WTC11 (cell line): ENCODE measurements around the gene TMEM212. TPM values are rescaled to one million over a fixed set of nuclear protein-coding genes. Genes with fewer than 3 reads are reported as not detected.

Experiments
- ATAC-seq: fragments of 200-7000 bp; cut with Tn5 transposase; 2 replicates; pipeline ENCODE4 v1.10.0; 2021; ENCODE audit warnings: mild to moderate bottlenecking, moderate library complexity
- CTCF ChIA-PET: fragments of 300-600 bp; sonication (Branson Sonifier 250); formaldehyde crosslinking; loops from one replicate; lab custom pipeline; 2021; ENCODE audit warnings: antibody characterized with exemption; lab: Charles Lee
- POLR2A ChIA-PET: fragments of 350-600 bp; sonication (Branson Sonifier 250); formaldehyde crosslinking; loops from one replicate; lab custom pipeline; 2021; ENCODE audit warnings: antibody characterized with exemption; lab: Charles Lee
- DNase-seq: peaks from one replicate; pipeline ENCODE4 v3.0.0; 2021; ENCODE audit warnings: low spot score
- H3K27ac Mint-ChIP-seq: 2 replicates; pipeline ENCODE4 v1.8.0; 2021; ENCODE audit warnings: mixed read lengths
- H3K27me3 Mint-ChIP-seq: 2 replicates; pipeline ENCODE4 v1.8.0; 2021; ENCODE audit warnings: low read depth, mild to moderate bottlenecking, moderate library complexity, mixed read lengths
- H3K36me3 Mint-ChIP-seq: 2 replicates; pipeline ENCODE4 v1.8.0; 2021; ENCODE audit warnings: mixed read lengths
- H3K4me1 Mint-ChIP-seq: 2 replicates; pipeline ENCODE4 v1.8.0; 2022; ENCODE audit warnings: mixed read lengths
- H3K4me3 Mint-ChIP-seq: 2 replicates; pipeline ENCODE4 v1.8.0; 2021; ENCODE audit warnings: mild to moderate bottlenecking, moderate library complexity, mixed read lengths
- H3K9me3 Mint-ChIP-seq: 2 replicates; pipeline ENCODE4 v1.8.0; 2021; ENCODE audit warnings: mixed read lengths
- ATF1 ChIP-seq: sonication (generic); formaldehyde crosslinking; IDR thresholded peaks from 2 replicates; pipeline ENCODE4 v1.8.1; 2023; ENCODE audit warnings: mild to moderate bottlenecking, moderate library complexity, missing genetic modification reagents
- ESRRA ChIP-seq: sonication (generic); formaldehyde crosslinking; IDR thresholded peaks from 2 replicates; pipeline ENCODE4 v1.8.1; 2022; ENCODE audit warnings: mild to moderate bottlenecking, missing genetic modification reagents, borderline replicate concordance
- NFE2L1 ChIP-seq: sonication (generic); formaldehyde crosslinking; IDR thresholded peaks from 2 replicates; pipeline ENCODE4 v1.8.1; 2023; ENCODE audit warnings: missing genetic modification reagents
- RORB ChIP-seq: fragments of 250-450 bp; sonication (Bioruptor Pico); IDR thresholded peaks from 2 replicates; pipeline ENCODE4 v1.9.0; 2021; ENCODE audit warnings: mild to moderate bottlenecking
- TCF7 ChIP-seq: sonication (generic); formaldehyde crosslinking; IDR thresholded peaks from 2 replicates; pipeline ENCODE4 v1.8.0; 2022; ENCODE audit warnings: mild to moderate bottlenecking, low read depth, missing genetic modification reagents, moderate library complexity
- ZNF219 ChIP-seq: sonication (generic); formaldehyde crosslinking; IDR thresholded peaks from 2 replicates; pipeline ENCODE4 v1.8.0; 2023; ENCODE audit warnings: missing genetic modification reagents, mild to moderate bottlenecking, borderline replicate concordance
- ZNF232 ChIP-seq: sonication (generic); formaldehyde crosslinking; IDR thresholded peaks from 2 replicates; pipeline ENCODE4 v1.8.0; 2022; ENCODE audit warnings: mild to moderate bottlenecking, missing genetic modification reagents
- ZNF671 ChIP-seq: fragments of 250-450 bp; sonication (Bioruptor Pico); IDR thresholded peaks from 2 replicates; pipeline ENCODE4 v1.8.0; 2021; ENCODE audit warnings: mild to moderate bottlenecking
- total RNA-seq: library from RNA; stranded (reverse); gene quantifications from 3 replicates; pipeline ENCODE4 v1.2.3, GENCODE V29; 2021
- TF ChIP-seq, protein P1 (sequence below): sonication (generic); formaldehyde crosslinking; IDR thresholded peaks from 2 replicates; pipeline ENCODE4 v1.8.1; 2023; ENCODE audit warnings: mild to moderate bottlenecking, missing genetic modification reagents, borderline replicate concordance
- TF ChIP-seq, protein P2 (sequence below): sonication (generic); formaldehyde crosslinking; IDR thresholded peaks from 2 replicates; pipeline ENCODE4 v1.8.1; 2022; ENCODE audit warnings: mild to moderate bottlenecking, moderate library complexity, missing genetic modification reagents
- TF ChIP-seq, protein P3 (sequence below): sonication (generic); formaldehyde crosslinking; IDR thresholded peaks from 2 replicates; pipeline ENCODE4 v1.8.1; 2022; ENCODE audit warnings: low read depth, missing genetic modification reagents, borderline replicate concordance
- TF ChIP-seq, protein P4 (sequence below): fragments of 250-450 bp; sonication (Bioruptor Pico); IDR thresholded peaks from 2 replicates; pipeline ENCODE4 v1.9.0; 2021; ENCODE audit warnings: mild to moderate bottlenecking, borderline replicate concordance
- TF ChIP-seq, protein P5 (sequence below): sonication (generic); formaldehyde crosslinking; IDR thresholded peaks from 2 replicates; pipeline ENCODE4 v1.8.1; 2022; ENCODE audit warnings: low read depth, mild to moderate bottlenecking, moderate library complexity, missing genetic modification reagents, borderline replicate concordance
- TF ChIP-seq, protein P6 (sequence below): sonication (generic); formaldehyde crosslinking; IDR thresholded peaks from 2 replicates; pipeline ENCODE4 v1.8.0; 2022; ENCODE audit warnings: mild to moderate bottlenecking, missing genetic modification reagents
- TF ChIP-seq, protein P7 (sequence below): sonication (generic); formaldehyde crosslinking; IDR thresholded peaks from 2 replicates; pipeline ENCODE4 v1.8.1; 2022; ENCODE audit warnings: missing genetic modification reagents, borderline replicate concordance

The TMEM212 gene
- total RNA-seq, 1 experiment from 2014 or later: not detected

DNA sequence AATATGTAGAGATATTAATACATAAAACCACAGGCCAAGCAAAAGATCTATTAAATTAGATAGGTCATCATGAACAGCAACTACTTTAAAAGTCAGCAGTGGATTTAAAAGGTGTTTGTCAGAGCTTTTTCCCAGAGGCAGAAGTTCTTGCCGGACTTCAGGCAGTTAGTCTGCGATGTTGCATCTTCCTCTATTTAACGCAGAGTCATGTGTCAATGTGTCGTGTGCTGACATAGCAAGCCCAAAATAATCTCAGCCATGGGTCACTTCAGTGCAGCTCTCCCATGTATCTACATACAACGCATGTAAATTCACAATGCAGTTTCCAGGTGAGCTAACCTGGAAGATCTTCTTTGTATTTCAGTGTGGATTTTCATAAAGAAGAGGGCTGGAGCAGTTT is 8.0 kb upstream of the TMEM212 start (continued):
- TF ChIP-seq, protein P1, sequence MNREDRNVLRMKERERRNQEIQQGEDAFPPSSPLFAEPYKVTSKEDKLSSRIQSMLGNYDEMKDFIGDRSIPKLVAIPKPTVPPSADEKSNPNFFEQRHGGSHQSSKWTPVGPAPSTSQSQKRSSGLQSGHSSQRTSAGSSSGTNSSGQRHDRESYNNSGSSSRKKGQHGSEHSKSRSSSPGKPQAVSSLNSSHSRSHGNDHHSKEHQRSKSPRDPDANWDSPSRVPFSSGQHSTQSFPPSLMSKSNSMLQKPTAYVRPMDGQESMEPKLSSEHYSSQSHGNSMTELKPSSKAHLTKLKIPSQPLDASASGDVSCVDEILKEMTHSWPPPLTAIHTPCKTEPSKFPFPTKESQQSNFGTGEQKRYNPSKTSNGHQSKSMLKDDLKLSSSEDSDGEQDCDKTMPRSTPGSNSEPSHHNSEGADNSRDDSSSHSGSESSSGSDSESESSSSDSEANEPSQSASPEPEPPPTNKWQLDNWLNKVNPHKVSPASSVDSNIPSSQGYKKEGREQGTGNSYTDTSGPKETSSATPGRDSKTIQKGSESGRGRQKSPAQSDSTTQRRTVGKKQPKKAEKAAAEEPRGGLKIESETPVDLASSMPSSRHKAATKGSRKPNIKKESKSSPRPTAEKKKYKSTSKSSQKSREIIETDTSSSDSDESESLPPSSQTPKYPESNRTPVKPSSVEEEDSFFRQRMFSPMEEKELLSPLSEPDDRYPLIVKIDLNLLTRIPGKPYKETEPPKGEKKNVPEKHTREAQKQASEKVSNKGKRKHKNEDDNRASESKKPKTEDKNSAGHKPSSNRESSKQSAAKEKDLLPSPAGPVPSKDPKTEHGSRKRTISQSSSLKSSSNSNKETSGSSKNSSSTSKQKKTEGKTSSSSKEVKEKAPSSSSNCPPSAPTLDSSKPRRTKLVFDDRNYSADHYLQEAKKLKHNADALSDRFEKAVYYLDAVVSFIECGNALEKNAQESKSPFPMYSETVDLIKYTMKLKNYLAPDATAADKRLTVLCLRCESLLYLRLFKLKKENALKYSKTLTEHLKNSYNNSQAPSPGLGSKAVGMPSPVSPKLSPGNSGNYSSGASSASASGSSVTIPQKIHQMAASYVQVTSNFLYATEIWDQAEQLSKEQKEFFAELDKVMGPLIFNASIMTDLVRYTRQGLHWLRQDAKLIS (CRISPR knock-in tag): no peak
- TF ChIP-seq, protein P2, sequence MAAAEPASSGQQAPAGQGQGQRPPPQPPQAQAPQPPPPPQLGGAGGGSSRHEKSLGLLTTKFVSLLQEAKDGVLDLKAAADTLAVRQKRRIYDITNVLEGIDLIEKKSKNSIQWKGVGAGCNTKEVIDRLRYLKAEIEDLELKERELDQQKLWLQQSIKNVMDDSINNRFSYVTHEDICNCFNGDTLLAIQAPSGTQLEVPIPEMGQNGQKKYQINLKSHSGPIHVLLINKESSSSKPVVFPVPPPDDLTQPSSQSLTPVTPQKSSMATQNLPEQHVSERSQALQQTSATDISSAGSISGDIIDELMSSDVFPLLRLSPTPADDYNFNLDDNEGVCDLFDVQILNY (CRISPR knock-in tag): no peak
- TF ChIP-seq ZNF219 (CRISPR knock-in tag) (no peak), ZNF232 (CRISPR knock-in tag) (no peak), ZNF671 (no peak)
- TF ChIP-seq, protein P3, sequence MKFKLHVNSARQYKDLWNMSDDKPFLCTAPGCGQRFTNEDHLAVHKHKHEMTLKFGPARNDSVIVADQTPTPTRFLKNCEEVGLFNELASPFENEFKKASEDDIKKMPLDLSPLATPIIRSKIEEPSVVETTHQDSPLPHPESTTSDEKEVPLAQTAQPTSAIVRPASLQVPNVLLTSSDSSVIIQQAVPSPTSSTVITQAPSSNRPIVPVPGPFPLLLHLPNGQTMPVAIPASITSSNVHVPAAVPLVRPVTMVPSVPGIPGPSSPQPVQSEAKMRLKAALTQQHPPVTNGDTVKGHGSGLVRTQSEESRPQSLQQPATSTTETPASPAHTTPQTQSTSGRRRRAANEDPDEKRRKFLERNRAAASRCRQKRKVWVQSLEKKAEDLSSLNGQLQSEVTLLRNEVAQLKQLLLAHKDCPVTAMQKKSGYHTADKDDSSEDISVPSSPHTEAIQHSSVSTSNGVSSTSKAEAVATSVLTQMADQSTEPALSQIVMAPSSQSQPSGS (CRISPR knock-in tag): no peak
- TF ChIP-seq, all 79 proteins: peak for 0

DNA sequence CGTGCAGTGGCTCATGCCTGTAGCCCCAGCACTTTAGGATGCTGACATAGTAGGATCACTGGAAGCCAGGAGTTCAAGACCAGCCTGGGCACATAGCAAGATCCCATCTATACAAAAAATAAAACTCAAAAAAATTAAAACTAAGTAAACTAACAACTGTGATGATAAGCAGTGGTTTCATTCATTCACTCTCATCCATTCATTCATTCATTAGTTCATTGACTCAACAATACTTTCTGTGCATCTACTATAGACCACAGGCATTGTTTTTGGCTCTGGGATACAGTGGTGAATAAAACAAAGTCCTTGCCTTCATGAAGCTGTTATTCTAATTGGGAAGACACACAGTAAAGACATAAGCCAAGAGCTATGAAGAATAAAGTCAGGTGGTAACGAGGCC is 7.5 kb upstream of the TMEM212 start:
- Mint-ChIP-seq H3K27me3 (no peaks in the 10 kb centered on the region), H3K36me3 (no peaks in the 10 kb centered on the region), H3K9me3 (no peaks in the 10 kb centered on the region), H3K4me3 (no peak overlapping the region), H3K27ac (no peak overlapping the region), H3K4me1 (peaks cover 17% of the 10 kb centered on the region)
- ATAC-seq (no peak), DNase-seq (no peak)
- ChIA-PET POLR2A (no interaction called here), CTCF (interaction anchor here (2.1 kb wide), 1 partner anchor 64 kb away, joined by 17 read pairs; no protein-coding TSS in a partner anchor)
- TF ChIP-seq, protein P4, sequence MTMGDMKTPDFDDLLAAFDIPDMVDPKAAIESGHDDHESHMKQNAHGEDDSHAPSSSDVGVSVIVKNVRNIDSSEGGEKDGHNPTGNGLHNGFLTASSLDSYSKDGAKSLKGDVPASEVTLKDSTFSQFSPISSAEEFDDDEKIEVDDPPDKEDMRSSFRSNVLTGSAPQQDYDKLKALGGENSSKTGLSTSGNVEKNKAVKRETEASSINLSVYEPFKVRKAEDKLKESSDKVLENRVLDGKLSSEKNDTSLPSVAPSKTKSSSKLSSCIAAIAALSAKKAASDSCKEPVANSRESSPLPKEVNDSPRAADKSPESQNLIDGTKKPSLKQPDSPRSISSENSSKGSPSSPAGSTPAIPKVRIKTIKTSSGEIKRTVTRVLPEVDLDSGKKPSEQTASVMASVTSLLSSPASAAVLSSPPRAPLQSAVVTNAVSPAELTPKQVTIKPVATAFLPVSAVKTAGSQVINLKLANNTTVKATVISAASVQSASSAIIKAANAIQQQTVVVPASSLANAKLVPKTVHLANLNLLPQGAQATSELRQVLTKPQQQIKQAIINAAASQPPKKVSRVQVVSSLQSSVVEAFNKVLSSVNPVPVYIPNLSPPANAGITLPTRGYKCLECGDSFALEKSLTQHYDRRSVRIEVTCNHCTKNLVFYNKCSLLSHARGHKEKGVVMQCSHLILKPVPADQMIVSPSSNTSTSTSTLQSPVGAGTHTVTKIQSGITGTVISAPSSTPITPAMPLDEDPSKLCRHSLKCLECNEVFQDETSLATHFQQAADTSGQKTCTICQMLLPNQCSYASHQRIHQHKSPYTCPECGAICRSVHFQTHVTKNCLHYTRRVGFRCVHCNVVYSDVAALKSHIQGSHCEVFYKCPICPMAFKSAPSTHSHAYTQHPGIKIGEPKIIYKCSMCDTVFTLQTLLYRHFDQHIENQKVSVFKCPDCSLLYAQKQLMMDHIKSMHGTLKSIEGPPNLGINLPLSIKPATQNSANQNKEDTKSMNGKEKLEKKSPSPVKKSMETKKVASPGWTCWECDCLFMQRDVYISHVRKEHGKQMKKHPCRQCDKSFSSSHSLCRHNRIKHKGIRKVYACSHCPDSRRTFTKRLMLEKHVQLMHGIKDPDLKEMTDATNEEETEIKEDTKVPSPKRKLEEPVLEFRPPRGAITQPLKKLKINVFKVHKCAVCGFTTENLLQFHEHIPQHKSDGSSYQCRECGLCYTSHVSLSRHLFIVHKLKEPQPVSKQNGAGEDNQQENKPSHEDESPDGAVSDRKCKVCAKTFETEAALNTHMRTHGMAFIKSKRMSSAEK (CRISPR knock-in tag): no peak
- TF ChIP-seq, protein P5, sequence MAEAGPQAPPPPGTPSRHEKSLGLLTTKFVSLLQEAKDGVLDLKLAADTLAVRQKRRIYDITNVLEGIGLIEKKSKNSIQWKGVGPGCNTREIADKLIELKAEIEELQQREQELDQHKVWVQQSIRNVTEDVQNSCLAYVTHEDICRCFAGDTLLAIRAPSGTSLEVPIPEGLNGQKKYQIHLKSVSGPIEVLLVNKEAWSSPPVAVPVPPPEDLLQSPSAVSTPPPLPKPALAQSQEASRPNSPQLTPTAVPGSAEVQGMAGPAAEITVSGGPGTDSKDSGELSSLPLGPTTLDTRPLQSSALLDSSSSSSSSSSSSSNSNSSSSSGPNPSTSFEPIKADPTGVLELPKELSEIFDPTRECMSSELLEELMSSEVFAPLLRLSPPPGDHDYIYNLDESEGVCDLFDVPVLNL: no peak
- TF ChIP-seq RORB (no peak), NFE2L1 (no peak), ATF1 (no peak), ESRRA (no peak), TCF7 (no peak)
- TF ChIP-seq, protein P6, sequence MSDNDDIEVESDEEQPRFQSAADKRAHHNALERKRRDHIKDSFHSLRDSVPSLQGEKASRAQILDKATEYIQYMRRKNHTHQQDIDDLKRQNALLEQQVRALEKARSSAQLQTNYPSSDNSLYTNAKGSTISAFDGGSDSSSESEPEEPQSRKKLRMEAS (CRISPR knock-in tag): no peak
- TF ChIP-seq, protein P7, sequence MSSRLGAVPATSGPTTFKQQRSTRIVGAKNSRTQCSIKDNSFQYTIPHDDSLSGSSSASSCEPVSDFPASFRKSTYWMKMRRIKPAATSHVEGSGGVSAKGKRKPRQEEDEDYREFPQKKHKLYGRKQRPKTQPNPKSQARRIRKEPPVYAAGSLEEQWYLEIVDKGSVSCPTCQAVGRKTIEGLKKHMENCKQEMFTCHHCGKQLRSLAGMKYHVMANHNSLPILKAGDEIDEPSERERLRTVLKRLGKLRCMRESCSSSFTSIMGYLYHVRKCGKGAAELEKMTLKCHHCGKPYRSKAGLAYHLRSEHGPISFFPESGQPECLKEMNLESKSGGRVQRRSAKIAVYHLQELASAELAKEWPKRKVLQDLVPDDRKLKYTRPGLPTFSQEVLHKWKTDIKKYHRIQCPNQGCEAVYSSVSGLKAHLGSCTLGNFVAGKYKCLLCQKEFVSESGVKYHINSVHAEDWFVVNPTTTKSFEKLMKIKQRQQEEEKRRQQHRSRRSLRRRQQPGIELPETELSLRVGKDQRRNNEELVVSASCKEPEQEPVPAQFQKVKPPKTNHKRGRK (CRISPR knock-in tag): no peak
- TF ChIP-seq, protein P2 (CRISPR knock-in tag): no peak
